GM12892 (cell line): ENCODE data around the gene JAKMIP1.

Source experiments
- POLR2A ChIP-seq: IDR thresholded peaks from 2 replicates; pipeline ENCODE4 v1.6.1; 2011; ENCODE audit warnings: low read depth, low read length, control low read depth
- POLR2AphosphoS5 ChIP-seq: IDR thresholded peaks from 2 replicates; pipeline ENCODE4 v1.6.1; 2011; ENCODE audit warnings: low read depth, low read length, control low read depth

GRCh38 chr4:6123541-6123940 is 76.8 kb downstream of the JAKMIP1 start:
- TF ChIP-seq POLR2A: no peak
- no peak for TF ChIP-seq POLR2AphosphoS5
